GM18870 (cell line): Measurements from ENCODE around the gene GPAM.

ENCODE experiments used
- ATAC-seq: cut with Tn5 transposase; IDR thresholded peaks from one replicate; pipeline ENCODE4 v1.9.1; 2021; ENCODE audit warnings: moderate library complexity; ENCODE audit not compliant: unreplicated experiment

The GPAM gene

DNA sequence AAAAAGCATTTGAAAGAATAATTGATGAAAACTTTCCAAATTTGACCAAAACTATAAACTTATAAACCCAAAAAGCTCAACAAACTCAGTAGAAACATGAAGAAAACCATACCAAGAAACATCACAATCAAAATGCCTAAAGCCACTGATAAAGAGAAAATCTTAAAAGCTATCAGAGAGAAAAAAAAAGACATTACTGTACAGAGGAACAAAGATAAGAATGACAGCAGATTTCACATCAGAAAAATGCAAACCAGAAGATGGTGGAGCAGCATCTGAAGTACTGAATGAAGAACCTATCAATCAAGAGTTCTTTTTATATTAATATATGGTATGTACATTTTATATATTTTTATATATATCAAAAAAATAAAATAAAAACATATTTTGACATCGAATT, 2.4 kb upstream of the GPAM start:
- no peak for ATAC-seq

DNA sequence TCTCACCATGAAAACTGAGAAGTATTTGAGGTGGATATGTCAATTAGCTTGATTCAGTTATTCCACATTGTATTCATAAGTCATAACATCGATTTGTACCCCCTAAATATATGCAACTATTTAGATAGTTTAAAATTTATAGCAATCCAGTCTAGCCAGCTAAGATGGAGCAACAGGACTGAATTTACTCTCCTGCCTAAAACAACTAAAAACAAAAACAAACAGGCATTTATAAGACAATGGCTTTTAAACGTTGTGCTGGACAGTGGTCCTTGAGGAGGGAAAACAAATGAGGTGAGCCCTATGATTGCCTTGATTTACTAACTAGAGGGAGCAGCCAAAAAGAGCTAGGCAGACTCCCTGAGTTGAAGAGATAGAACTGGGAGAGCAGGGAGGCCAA, 814 bp upstream of the GPAM start:
- ATAC-seq, result no peak

DNA sequence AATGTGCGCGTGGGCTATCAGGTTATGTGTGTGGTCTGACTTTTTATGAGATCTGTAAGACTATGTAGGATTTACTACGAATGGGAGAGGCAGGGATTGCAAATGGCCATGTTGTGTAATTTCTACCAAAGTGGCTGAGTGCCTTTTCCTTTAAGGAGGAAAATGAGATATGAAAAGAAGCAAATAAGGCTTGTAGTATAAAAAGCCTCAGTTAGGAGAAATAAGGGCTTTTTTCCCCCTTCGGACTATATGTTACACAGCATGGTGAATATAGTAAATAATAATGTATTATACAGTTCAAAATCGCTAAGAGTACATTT, 447 bp upstream of the GPAM start:
- ATAC-seq, result no peak

DNA sequence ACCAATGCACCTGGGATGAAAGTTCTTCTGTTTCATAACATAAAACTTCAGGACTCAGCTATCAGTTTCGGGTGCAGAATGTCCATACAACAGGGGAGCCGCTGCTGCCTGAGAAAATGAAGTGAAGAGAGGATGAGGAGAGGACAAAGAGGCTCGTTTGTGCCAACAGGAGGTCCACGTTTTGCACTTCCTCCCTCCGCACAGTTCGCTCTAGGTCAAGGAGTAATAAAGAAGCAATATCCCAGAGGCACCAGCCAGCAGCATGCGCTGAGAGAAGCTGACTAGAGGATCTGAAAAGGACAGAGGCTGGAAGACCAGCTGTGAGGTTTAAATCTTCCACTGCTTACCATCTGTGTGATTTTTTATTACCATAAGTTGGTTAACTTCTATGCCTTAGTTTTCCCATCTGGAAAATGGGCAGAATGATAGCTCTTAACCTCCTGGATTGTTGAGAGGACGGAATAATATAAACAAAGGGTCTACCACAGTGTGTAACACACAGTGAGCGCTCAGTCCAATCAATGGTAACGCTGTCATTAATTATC, 709 bp downstream of the GPAM start:
- no peak for ATAC-seq

DNA sequence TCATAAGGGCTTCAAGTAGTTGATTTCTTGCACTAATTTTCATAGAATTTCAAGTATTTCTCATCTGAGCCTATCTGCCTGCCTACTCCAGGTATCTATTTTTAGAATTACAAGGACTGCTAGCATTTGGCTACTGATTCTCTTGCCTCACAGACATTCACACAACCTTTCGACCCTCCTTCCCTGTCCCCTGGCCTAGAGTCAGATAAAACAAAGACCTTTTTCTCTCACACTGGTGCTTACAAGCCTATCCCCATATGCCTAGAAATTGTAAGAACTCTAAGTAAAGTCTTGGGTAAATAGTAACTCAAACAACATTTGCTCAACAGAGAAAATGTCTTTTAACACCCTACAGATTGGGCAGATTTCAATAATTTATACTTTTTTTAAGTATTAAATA, 6.3 kb downstream of the GPAM start:
- no peak for ATAC-seq

DNA sequence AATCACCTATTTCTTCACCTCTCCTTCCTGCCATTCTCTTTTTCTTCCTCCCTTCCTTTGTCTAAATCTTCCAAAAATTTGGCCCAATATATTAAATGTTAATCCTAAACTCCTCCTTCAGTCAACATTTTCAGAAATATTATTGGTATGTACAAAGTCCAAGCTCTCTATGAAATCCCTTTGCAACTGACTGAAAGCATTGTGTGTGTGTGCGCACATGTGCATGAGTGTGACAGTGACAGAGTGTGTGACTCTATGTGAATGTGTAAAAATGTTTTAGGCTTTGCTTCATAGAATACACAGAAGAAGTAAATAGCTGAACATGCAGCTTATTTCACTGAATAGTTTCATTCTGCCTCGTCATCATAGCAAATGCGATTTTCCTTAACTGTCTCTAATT, 7.0 kb downstream of the GPAM start:
- no peak for ATAC-seq

DNA sequence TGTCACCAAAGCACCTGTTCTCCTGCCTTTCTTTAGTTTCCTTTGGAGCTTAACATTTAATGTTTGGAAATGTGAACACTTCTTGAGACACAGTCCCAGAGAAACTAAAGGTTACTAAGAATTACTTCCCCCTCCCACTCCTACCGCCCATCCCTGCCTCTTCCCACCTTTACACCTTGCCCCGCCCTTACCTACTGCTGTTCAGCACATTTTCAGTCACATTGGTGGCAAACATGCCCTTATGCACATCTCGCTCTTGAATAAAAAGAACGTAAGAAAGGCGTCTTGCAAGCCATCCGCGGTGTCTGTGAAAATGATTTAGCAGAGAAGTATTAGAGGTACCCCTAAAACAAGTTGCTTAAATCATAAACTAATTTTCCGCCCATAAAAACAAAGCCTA, 8.2 kb downstream of the GPAM start:
- no peak for ATAC-seq

DNA sequence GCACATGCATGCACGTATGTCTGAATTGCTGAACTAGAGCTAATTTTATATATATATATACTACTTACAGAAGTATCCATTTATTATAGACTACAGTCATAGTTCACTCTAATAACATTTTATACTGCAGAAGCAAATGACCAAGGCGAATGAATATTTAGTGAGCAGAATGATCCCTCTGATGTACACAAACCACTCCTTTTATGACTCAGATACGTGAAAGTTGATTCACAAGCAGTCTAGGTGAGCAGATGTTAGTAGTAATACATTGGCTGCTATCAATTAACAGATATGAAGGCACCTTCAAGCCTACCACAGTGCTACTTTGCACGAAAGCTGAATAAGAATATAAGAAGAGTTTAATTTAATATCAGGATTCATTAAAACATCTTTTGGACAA, 10.4 kb downstream of the GPAM start:
- no peak for ATAC-seq

DNA sequence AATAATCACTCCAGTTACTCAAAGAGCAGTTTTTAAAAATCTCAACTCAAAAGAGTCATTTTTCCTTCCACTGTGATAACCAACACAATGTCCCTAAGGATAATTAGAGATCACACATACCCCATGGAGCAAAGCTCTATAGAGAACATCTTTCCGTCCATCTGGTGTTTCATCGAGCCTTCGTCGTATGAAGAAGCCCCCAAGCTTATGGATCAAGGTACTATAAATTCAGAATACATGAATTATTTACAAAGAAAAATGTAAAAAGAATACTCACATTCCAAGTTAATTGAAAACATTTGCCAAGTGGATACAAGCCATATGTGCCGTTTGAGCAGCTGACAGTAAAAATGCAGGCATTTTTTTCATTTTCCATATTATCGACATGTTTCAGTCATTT, 14.8 kb downstream of the GPAM start:
- ATAC-seq, result no peak

DNA sequence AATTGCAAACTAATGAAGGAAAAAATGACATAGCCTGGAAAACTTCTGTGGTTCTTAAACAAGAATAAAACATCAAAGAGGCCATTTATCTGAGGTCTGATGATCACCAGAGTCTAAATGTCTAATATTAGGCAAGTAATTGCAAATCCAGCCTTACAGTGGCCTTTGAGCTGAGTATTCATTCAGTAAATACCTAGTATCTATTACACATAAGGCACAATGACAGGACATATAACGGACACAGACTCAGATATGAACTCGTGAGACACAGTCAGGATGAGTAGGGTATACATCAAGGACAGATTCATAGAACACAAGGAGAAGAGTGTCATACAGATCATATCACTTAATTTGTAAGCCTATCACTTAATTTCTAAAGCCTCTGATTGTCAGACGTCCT, 16.8 kb downstream of the GPAM start:
- ATAC-seq, result no peak

DNA sequence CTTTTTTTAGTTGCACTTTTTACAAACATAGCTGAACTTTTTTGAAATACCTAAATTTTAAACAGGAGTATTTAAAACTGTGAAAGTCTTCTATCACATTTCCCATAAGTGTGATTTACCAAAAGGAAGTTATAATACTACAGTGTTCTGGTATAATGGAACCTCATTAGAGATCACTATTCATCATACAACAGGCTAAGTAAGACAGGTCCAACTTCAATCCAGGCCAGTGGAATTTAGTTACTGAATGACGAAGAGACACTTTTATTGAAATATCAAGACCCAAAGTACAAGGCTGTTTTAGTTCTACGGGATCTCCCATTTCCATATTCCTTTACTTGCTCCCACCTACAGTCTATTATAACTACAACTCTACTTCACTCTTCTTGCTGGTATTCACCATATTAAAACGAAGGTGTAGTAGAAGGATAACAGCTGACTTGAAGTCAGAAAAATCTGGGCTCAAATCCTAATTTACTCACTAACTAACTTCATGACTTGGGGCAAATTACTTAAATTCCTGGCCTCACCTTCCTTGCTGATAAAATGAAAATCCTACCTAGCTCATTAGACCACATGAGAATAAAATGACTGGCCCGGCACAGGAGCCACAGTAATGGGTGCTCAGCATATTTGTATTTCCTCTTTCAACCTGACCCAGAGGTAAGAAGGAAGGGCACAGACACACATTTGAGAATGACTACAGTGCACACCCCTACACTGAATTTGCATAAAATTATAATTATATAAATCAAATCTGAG, 21.6 kb downstream of the GPAM start:
- no peak for ATAC-seq

DNA sequence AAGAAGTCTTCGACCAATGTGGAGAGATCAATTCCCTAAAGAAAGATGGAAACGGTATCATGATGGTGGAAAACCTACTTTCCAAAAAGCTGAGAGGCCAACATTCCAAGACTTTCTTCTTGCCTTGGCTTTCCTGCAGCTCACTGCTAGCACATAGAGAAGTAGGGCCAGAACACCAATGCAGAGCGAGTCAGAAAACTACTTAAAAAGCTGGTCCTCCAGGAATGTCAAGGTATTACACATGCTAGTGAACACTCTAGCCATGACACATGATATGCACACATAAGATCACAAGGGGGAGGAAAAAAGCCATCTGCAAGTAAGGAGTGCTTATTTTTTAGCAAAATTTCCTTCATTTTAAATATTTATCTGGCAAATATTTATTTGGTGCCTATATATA, 22.7 kb downstream of the GPAM start:
- no peak for ATAC-seq

DNA sequence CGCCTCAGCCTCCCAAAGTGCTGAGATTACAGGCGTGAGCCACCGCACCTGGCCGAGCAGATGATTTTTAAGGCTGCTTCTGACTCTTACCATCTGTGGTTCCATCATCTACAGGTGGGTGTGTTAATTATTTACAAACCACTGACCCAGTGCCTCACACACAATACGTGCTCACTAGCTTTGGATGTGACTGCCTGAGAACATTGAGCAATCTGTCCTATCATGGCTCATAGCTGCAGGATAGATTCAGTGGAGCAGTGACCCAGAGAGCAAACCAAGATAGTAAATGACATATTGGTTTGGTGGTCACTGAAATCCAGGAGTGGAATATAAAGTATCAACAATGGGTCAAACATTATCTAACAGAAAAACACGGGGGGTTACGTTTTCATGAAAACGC, 24.1 kb downstream of the GPAM start:
- ATAC-seq, result no peak

DNA sequence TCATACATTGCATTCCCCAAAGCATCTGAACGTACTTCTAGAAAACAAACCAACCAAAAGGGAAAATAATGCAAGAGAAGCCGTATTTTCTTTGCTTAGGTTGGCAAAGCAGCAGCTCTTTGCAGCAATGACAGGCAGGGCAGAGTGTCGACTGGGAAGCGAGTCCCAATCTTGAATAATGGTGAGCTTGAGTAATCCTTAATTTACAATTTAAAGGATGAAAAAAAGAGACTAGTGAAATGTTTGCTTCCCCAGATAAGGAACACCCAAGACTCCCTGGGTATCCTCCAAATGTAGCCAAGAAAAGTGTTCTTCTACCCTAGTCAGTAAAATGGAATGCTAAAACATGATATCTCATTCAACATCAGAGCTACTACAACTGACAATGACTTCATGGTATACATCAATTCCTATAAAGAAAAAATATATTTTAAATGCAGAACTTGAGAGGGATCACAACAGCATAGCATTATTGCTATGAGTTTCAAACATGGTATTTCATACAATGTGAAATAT, 32.0 kb downstream of the GPAM start:
- no peak for ATAC-seq

DNA sequence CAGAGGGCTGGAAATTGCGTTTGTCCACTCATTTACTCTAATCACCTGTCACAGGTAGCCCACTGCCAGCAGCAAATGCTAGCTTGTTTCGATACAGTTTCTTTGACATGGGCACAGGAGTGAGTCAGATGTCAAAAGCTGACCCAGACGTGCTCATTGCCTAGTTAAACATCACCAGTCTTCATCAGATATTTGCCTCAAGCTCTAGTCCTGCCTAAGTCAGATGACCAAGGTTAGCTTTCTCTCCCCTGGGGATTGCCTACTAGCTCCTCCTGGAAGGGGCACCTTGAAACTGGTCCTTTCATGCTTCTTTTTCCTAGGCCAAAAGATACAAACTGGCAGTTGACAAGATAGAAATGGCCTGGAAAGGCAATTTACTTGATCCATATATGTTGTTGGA, 35.2 kb downstream of the GPAM start:
- no peak for ATAC-seq

DNA sequence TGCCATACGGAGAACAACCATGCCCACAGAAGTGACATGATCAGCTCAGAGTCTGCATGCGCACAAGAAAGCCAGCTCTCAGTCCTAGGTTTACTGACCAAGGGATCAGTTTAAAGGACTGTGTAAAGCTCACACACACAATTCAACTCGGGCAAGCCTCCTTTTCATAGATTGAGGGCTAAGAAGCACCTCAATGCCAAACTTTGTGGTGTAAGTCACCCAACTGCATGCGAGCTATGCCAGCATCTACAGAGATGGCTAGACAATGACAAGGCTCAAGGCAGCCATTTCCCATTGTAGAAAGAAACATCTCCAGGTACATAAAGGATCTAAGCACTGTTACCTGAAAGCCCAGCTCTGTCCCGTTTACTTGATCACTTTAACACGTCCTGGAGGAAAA, 36.8 kb downstream of the GPAM start:
- no peak for ATAC-seq

DNA sequence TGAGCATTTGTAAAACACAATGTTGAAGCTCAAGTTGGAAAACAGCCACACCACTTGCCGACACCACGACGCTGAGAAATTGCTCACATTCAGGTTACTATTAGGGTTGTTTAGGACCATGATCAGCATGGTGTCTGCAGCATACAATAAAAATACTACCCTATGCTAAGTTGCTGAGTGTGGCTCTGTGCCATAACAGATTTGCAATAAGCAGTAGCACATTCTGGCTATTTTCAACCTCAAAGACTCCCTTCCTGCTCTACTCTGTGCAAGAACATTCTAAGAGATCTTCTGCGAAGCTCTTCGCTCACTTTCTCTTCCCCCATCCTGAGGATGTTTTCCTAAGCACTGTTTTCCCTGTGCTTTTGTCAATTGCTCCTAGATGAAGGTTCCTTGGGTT, 38.3 kb downstream of the GPAM start:
- ATAC-seq, result no peak

DNA sequence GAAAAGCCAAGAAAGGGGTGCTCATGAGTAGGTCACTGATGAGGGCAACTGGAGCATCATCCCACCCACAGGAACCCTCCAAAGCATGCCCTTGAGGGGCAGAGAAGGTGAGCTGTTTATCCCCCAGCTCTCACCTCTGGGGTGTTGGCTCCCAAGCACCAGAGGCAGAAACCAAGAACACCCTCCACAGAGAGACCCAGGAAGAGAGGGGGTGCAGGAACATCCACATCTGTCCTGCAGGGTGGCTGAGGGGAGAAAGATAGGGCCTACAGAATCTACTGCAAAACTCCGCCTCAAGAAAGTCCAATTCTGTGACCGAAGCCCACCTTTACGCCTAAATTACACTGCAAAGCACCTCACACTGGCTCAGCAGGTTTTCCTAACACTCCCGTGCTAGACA, 40.1 kb downstream of the GPAM start:
- no peak for ATAC-seq

DNA sequence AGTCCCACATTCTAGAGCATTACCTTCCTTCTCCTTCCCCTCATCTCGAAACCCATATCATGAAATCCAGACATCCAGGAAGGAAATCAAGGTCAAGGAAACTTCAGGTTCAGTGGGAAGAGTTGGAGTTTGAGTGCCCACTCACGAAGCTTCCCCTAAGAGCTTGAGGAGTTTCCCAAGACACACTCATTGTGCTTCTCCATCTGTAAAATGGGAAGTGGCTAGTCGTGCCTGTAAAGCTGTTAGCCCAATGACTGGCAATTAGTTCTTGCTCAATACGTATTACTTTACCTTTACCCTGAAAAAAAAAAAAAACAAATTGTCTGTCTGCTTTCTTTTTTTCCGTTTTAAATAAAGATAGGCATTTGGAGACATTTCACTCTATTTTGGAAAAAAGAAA, 42.3 kb downstream of the GPAM start:
- no peak for ATAC-seq

DNA sequence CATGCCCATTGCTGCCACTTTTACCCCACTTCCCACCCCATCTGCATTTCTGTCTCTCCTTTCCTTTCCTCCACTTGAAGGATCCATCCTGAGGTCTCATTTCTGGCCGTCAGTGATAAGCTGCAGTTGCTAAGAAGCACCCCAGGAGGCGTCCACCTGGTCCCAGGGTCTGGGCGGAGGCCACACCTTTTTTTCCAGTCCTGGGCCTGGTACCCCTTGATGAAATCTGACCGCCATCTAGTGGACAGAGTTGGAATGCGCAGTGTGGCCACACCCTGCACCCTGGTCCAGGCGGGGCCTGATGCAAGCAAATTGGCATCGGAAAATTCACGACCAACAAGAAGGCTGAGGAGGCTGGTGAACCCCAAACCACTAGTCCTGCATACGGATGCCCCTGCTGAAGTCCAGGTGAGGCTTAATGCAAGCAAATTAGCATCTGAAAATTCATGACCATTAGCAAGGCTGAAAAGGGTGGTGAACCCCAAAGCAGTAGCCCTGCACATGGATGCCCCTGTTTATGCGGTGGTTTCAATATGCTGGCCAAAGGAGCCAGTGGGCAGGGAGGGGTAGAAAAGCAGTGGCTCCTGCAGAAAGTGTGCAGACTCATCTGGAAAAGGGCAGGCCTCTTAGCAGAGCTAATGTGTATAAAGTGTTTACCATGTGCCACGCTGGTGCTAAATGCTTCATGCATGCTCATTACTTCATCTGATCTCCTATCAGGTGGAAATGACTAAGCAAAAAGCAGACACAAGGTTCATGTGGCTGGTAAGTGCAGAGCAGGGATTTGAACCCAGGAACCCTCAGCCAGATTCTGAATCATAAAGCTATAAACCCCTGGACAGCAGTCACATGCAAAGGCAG, 43.2 kb downstream of the GPAM start:
- ATAC-seq, result peak; percentile 98

DNA sequence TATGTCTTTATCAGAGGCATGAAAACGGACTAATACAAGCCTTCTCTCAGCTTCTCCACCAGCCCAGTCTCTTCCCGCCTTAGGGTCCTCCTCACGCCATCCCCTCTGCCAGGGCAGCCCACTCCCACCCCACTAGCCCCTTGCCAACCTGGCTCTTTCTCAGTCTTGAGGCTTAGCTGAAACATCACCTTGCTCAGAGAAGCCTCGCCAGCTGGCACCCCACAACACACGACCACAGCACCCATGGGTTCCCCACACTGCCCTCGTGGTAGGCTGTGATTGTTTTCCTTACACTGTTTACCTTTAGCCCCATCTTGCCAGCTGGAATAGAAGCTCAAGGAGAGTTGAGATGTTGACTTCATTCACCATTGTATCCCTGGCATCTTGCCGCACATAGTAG, 44.4 kb downstream of the GPAM start:
- ATAC-seq, result no peak
